Hepatocyte (in vitro differentiated cells): ENCODE data around the gene CDK14. TPM values are rescaled to one million over a fixed set of nuclear protein-coding genes. Genes with fewer than 3 reads are reported as not detected.
A peak's percentile ranks its signal among the peaks of the same experiment; 100 is the strongest.

Source experiments
- DNase-seq: peaks from one replicate; pipeline ENCODE4 v3.0.0-alpha.2; 2016; ENCODE audit warnings: low spot score
- H2AFZ ChIP-seq: fragments of 200-600 bp; sonication (generic); 2 replicates; pipeline ENCODE4 v1.6.0; 2016; ENCODE audit warnings: antibody characterized with exemption, mild to moderate bottlenecking
- H3K27ac ChIP-seq: fragments of 200-600 bp; sonication (generic); 2 replicates; pipeline ENCODE4 v1.5.1; 2016; ENCODE audit warnings: mild to moderate bottlenecking
- H3K27me3 ChIP-seq: fragments of 200-600 bp; sonication (generic); 2 replicates; pipeline ENCODE4 v1.6.1; 2016
- H3K36me3 ChIP-seq: fragments of 200-600 bp; sonication (generic); replicated peaks from 2 replicates; pipeline ENCODE4 v1.5.1; 2016; ENCODE audit warnings: low read depth; ENCODE audit not compliant: insufficient read depth
- H3K4me1 ChIP-seq: fragments of 200-600 bp; sonication (generic); 2 replicates; pipeline ENCODE4 v1.5.1; 2016; ENCODE audit warnings: mild to moderate bottlenecking, moderate library complexity; ENCODE audit not compliant: insufficient read depth
- H3K4me2 ChIP-seq: fragments of 200-600 bp; sonication (generic); 2 replicates; pipeline ENCODE4 v1.6.0; 2016
- H3K4me3 ChIP-seq: fragments of 200-600 bp; sonication (generic); 2 replicates; pipeline ENCODE4 v1.5.1; 2016; ENCODE audit warnings: mild to moderate bottlenecking
- H3K79me2 ChIP-seq: fragments of 200-600 bp; sonication (generic); 2 replicates; pipeline ENCODE4 v1.6.0; 2017; ENCODE audit warnings: mild to moderate bottlenecking
- H3K9me2 ChIP-seq: fragments of 200-600 bp; sonication (generic); replicated peaks from 2 replicates; pipeline ENCODE4 v1.6.0; 2017; ENCODE audit warnings: mild to moderate bottlenecking; ENCODE audit not compliant: insufficient read depth
- H3K9me3 ChIP-seq: fragments of 200-600 bp; sonication (generic); 2 replicates; pipeline ENCODE4 v1.5.1; 2016; ENCODE audit warnings: low read depth, mild to moderate bottlenecking
- H4K20me1 ChIP-seq: fragments of 200-600 bp; sonication (generic); 2 replicates; pipeline ENCODE4 v1.6.0; 2016; ENCODE audit warnings: mild to moderate bottlenecking; ENCODE audit not compliant: insufficient read depth, poor library complexity, severe bottlenecking
- CTCF ChIP-seq: fragments of 200-600 bp; sonication (generic); IDR thresholded peaks from 2 replicates; pipeline ENCODE4 v1.5.1; 2016; ENCODE audit warnings: antibody characterized with exemption, mild to moderate bottlenecking; ENCODE audit not compliant: poor library complexity
- EZH2 ChIP-seq: fragments of 200-600 bp; sonication (generic); IDR thresholded peaks from 2 replicates; pipeline ENCODE4 v1.6.1; 2016; ENCODE audit warnings: antibody characterized with exemption, mild to moderate bottlenecking, borderline replicate concordance
- EZH2phosphoT487 ChIP-seq: fragments of 200-600 bp; sonication (generic); IDR thresholded peaks from one replicate; pipeline ENCODE4 v1.6.1; 2018; ENCODE audit warnings: antibody characterized with exemption, mild to moderate bottlenecking, low read depth, moderate library complexity; ENCODE audit not compliant: unreplicated experiment, severe bottlenecking
- WGBS: methylation state at CpG from one replicate; pipeline ENCODE4 v1.1.6; 2016; ENCODE audit warnings: low lambda C conversion rate; ENCODE audit errors: missing lambda C conversion rate; 5-methylcytosine and 5-hydroxymethylcytosine counted together
- polyA plus RNA-seq: library from polyadenylated mRNA; unstranded; fragments of >200 nt; fragmentation: Nextera tagmentation; extraction: Ambion mirVana; gene quantifications from 2 replicates; pipeline ENCODE4 v1.2.1, GENCODE V29; 2016
- total RNA-seq: library from RNA; depleted of rRNA; stranded (reverse); fragments of >200 nt; gene quantifications from 2 replicates; pipeline ENCODE4 v1.2.3, GENCODE V29; 2014

The CDK14 gene
- total and polyA plus RNA-seq, 2 experiments from 2014 or later: 8.6 to 23.5 TPM

- Histone ChIP-seq H3K4me2 (no peak overlapping the region), H3K9me3 (no peaks in the 10 kb centered on the region), H3K36me3 (no peaks in the 10 kb centered on the region), H3K27ac (peak overlapping the region; percentile 10), H3K79me2 (no peaks in the 10 kb centered on the region), H3K27me3 (no peaks in the 10 kb centered on the region), H3K4me3 (no peak overlapping the region), H3K9me2 (no peaks in the 10 kb centered on the region), H3K4me1 (peaks cover 22% of the 10 kb centered on the region), H4K20me1 (no peaks in the 10 kb centered on the region), H2AFZ (no peak overlapping the region)
- DNase-seq: no peak
- WGBS: 38% methylated on average over 2 of the region's 2 CpGs
- no peak for TF ChIP-seq EZH2phosphoT487
- no peak for TF ChIP-seq CTCF
- TF ChIP-seq EZH2: no peak
These were observed 644.3 kb downstream of the CDK14 start for GRCh38 chr7:91240376-91240941.

GRCh38 chr7:91242097-91242844, 646.1 kb downstream of the CDK14 start:
- Histone ChIP-seq H4K20me1 (no peaks in the 10 kb centered on the region), H3K79me2 (no peaks in the 10 kb centered on the region), H3K9me2 (no peaks in the 10 kb centered on the region), H3K4me2 (no peak overlapping the region), H3K27me3 (no peaks in the 10 kb centered on the region), H3K4me1 (peaks cover 22% of the 10 kb centered on the region), H3K9me3 (no peaks in the 10 kb centered on the region), H3K36me3 (no peaks in the 10 kb centered on the region), H3K4me3 (no peak overlapping the region), H3K27ac (no peak overlapping the region), H2AFZ (no peak overlapping the region)
- TF ChIP-seq EZH2 (no peak), EZH2phosphoT487 (no peak), CTCF (no peak)
- DNase-seq: no peak
- WGBS: 75% methylated on average over 8 of the region's 8 CpGs

- H3K27ac ChIP-seq: no peak overlapping the region
- H3K4me3 ChIP-seq: no peak overlapping the region
- DNase-seq: no peak
- H3K79me2 ChIP-seq: no peaks in the 10 kb centered on the region
- H4K20me1 ChIP-seq: no peaks in the 10 kb centered on the region
- no peak overlapping the region for H3K4me2 ChIP-seq
- no peaks in the 10 kb centered on the region for H3K9me2 ChIP-seq
- TF ChIP-seq EZH2phosphoT487: no peak
- no peak for TF ChIP-seq EZH2
- WGBS: 67% methylated on average over 6 of the region's 6 CpGs
- H3K27me3 ChIP-seq: no peaks in the 10 kb centered on the region
- H3K9me3 ChIP-seq: no peaks in the 10 kb centered on the region
- no peaks in the 10 kb centered on the region for H3K36me3 ChIP-seq
- peaks cover 22% of the 10 kb centered on the region for H3K4me1 ChIP-seq
- H2AFZ ChIP-seq: no peak overlapping the region
These were observed 647.6 kb downstream of the CDK14 start for GRCh38 chr7:91243591-91244301.

- H3K4me3 ChIP-seq: no peak overlapping the region
- H3K27me3 ChIP-seq: no peaks in the 10 kb centered on the region
- H3K9me2 ChIP-seq: no peaks in the 10 kb centered on the region
- H3K36me3 ChIP-seq: no peaks in the 10 kb centered on the region
- no peak overlapping the region for H3K4me2 ChIP-seq
- no peak overlapping the region for H2AFZ ChIP-seq
- H3K4me1 ChIP-seq: no peaks in the 10 kb centered on the region
- no peaks in the 10 kb centered on the region for H3K79me2 ChIP-seq
- no peaks in the 10 kb centered on the region for H3K9me3 ChIP-seq
- no peaks in the 10 kb centered on the region for H4K20me1 ChIP-seq
- TF ChIP-seq EZH2phosphoT487 (no peak), CTCF (no peak), EZH2 (no peak)
- no peak for DNase-seq
- H3K27ac ChIP-seq: no peak overlapping the region
These were observed 651.4 kb downstream of the CDK14 start for GRCh38 chr7:91247500-91247899.
